Vagina (tissue), 2 donors: ENCODE results near the gene NDUFV1.

Experiments used
- CTCF ChIP-seq, 3 experiments: fragments of 450-650 bp in 2 of 3; fragments of 200-600 bp in 1 of 3; sonication (generic) in 1 of 3; IDR thresholded peaks; one replicate each; pipeline ENCODE4 v1.5.1; 2017 to 2019; ENCODE audit warnings: antibody characterized with exemption in 3 of 3, mild to moderate bottlenecking in 2 of 3, moderate library complexity in 2 of 3
- POLR2A ChIP-seq, 2 donors: fragments of 450-650 bp; IDR thresholded peaks; one replicate each; pipeline ENCODE4 v1.6.1; 2017; ENCODE audit warnings: antibody characterized with exemption in 2 of 2, mild to moderate bottlenecking in 2 of 2, moderate library complexity in 2 of 2
- POLR2AphosphoS5 ChIP-seq, 2 donors: sonication (generic); formaldehyde crosslinking; IDR thresholded peaks; one replicate each; pipeline ENCODE4 v1.9.0; 2017; ENCODE audit warnings: antibody characterized with exemption in 2 of 2, mild to moderate bottlenecking in 2 of 2, low read depth in 1 of 2; ENCODE audit not compliant: insufficient read depth in 1 of 2

- TF ChIP-seq POLR2A (IDR thresholded peaks at IDR 0.05) = no peak
- TF ChIP-seq CTCF (IDR thresholded peaks at IDR 0.05) = no peak
- TF ChIP-seq POLR2AphosphoS5 (IDR thresholded peaks at IDR 0.05; ENCODE audit: insufficient read depth in 1 of 2, low read depth in 1 of 2) = no peak
Measured at GRCh38 chr11:67577951-67578350, 28.8 kb upstream of the NDUFV1 start.
